Psoas muscle (tissue), 8 donors: ENCODE measurements around the gene IGF1R. TPM values are rescaled to one million over a fixed set of nuclear protein-coding genes. Genes with fewer than 3 reads are reported as not detected.
A peak's percentile ranks its signal among the peaks of the same experiment; 100 is the strongest.

ENCODE experiments used
- ATAC-seq, 4 donors: fragments of 200-7000 bp; cut with Tn5 transposase; one replicate each; pipeline ENCODE4 v1.9.1; 2020; ENCODE audit warnings: moderate library complexity in 3 of 4, mild to moderate bottlenecking in 2 of 4
- DNase-seq, 2 donors: peaks; one replicate each; pipeline ENCODE4 v3.0.0-alpha.2; 2020
- H3K27ac ChIP-seq: fragments of 200-600 bp; one replicate; pipeline ENCODE4 v1.8.0; 2022
- H3K27me3 ChIP-seq, 3 donors: fragments of 200-600 bp in 1 of 3; one replicate each; pipeline versions ENCODE4 v1.6.1 to v1.8.0; 2013 to 2022; ENCODE audit warnings: low read length in 2 of 3, mild to moderate bottlenecking in 2 of 3, moderate library complexity in 1 of 3; ENCODE audit not compliant: insufficient read depth in 3 of 3
- H3K36me3 ChIP-seq, 2 donors: fragments of 200-600 bp in 1 of 2; one replicate each; pipeline versions ENCODE4 v1.6.1 to v1.8.0; 2013 to 2022; ENCODE audit warnings: low read depth in 1 of 2, mild to moderate bottlenecking in 1 of 2, moderate library complexity in 1 of 2; ENCODE audit not compliant: insufficient read depth in 1 of 2
- H3K4me1 ChIP-seq: fragments of 200-600 bp; one replicate; pipeline ENCODE4 v1.8.0; 2022
- H3K4me3 ChIP-seq: fragments of 200-600 bp; one replicate; pipeline ENCODE4 v1.8.0; 2022; ENCODE audit warnings: mild to moderate bottlenecking
- H3K9me3 ChIP-seq: fragments of 200-600 bp; one replicate; pipeline ENCODE4 v1.8.0; 2022
- CTCF ChIP-seq: fragments of 200-600 bp; IDR thresholded peaks from one replicate; pipeline ENCODE4 v1.8.0; 2022; ENCODE audit warnings: antibody characterized with exemption
- WGBS, 3 donors: extraction: QIAGEN DNeasy Blood & Tissue Kit; methylation state at CpG; one replicate each; pipeline versions ENCODE4 v1.1.6 to v1.1.7; 2013; 5-methylcytosine and 5-hydroxymethylcytosine counted together
- intact Hi-C, 2 donors: fragments of 100-400 bp; cut with DNase I; formaldehyde crosslinking; loops; one replicate each; pipeline versions ENCODE4 v1.11.0 to v1.14.2; 2022
- polyA plus RNA-seq, 3 donors: library from polyadenylated mRNA; stranded (reverse); fragments of 200-250 nt; gene quantifications; one replicate each; pipeline ENCODE4 v1.2.3, GENCODE V29; 2013
- total RNA-seq, 4 donors: library from RNA; stranded (reverse); fragmentation: NEBNext Ultra II Directional in 2 of 4; extraction: Animal tissue kit (Norgen Biotek cat#: 25700) in 2 of 4; gene quantifications; one replicate each; pipeline versions ENCODE4 v1.2.1 to v1.2.4, GENCODE V29; 2021 to 2023
- donor health status: healthy with polysubstance abuse.
- donor health status: DM: no; HTN: no; CAD: no; lungs with moderate emphysema.
- donor health status: Bipolar disorder and iron deficiency.
- donor health status: healthy.
- donor health status: DM: yes; HTN: yes; CAD: no.
- donor health status: DM: no; HTN: no; CAD: no.
- donor health status: DM: no; HTN: no; CAD: no.
- donor health status: DM: yes; HTN: yes; CAD: no.

The IGF1R gene
- total and polyA plus RNA-seq, 7 donors, result 2.1 to 20.4 (median 12.0) TPM

DNA sequence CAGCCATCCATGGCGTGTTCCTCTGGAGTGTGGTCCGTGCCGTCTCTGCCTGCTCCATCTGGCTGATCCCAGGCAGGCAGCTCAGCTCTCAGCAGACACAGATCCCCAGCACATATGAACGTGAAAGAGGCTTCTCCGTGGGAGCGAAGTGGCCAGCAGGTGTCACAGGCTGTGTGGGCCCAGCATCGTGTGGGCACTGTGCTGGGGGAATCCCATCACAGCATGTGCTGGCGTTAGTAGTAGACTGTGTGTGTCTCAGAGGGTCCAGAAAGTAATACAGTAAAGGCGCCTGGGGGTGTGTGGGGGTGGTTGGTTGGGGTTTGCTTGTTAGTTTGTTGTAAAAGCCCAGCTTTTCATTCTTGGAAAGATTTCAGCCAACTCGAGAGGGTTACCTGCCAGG, 147.6 kb downstream of the IGF1R start:
- intact Hi-C loops, result loop anchor here in 1 of 2 donors (5.0 kb wide), 1 partner anchor 46 kb away; no protein-coding TSS in a partner anchor
- WGBS, 3 donors, result 73 to 86% (median 74%) methylated on average over 10 of the region's 10 CpGs
- peaks cover 34% of the 10 kb centered on the region for H3K4me1 ChIP-seq

DNA sequence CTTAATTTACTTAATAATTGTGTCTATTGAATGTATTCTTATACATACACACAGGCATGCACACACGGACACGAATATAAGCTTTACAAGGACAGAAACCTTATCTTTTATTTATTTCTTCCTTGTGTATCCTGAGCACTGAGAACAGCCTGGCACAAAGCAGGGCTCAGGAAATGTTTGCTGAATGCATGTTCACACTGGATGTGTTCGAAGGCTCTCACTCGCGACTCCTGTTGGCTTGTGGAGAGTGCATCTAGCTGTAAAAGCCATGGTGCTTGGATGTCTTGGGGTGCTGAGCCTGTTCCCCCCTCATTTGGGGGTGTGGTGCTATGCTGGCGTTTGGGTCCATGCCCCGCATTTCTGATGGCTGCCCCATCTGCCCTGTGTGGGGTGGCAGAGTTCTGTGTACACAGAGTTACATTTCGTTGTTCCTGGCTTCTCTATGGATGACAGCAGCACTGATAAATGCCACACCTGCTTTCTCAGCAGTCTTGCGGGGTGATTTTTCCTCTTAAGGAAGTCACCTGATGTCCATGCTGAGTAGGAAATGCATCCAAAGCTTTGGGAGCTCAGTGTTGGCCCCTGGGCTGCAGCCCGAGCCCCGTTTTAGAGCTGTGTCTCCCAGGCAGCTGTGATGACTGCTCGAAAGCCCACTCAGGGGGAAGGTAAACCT, 148.5 kb downstream of the IGF1R start:
- Histone ChIP-seq H3K4me3 (no peak overlapping the region), H3K4me1 (peaks cover 41% of the 10 kb centered on the region), H3K9me3 (no peaks in the 10 kb centered on the region), H3K36me3 (no peaks in the 10 kb centered on the region), H3K27me3 (no peaks in the 10 kb centered on the region), H3K27ac (no peak overlapping the region)
- TF ChIP-seq CTCF, result no peak
- intact Hi-C loops, result loop anchor here in 1 of 2 donors (5.0 kb wide), 1 partner anchor 45 kb away; no protein-coding TSS in a partner anchor
- WGBS, 3 donors, result 88 to 92% (median 91%) methylated on average over 12 of the region's 12 CpGs
- DNase-seq, result no peak
- no peak for ATAC-seq

More for the DNA sequence above, 147.6 kb downstream of the IGF1R start:
- ATAC-seq, result no peak
- no peak for TF ChIP-seq CTCF
- Histone ChIP-seq H3K27ac (no peak overlapping the region), H3K36me3 (no peaks in the 10 kb centered on the region), H3K9me3 (no peaks in the 10 kb centered on the region), H3K27me3 (no peaks in the 10 kb centered on the region), H3K4me3 (no peak overlapping the region)
- DNase-seq, result no peak

DNA sequence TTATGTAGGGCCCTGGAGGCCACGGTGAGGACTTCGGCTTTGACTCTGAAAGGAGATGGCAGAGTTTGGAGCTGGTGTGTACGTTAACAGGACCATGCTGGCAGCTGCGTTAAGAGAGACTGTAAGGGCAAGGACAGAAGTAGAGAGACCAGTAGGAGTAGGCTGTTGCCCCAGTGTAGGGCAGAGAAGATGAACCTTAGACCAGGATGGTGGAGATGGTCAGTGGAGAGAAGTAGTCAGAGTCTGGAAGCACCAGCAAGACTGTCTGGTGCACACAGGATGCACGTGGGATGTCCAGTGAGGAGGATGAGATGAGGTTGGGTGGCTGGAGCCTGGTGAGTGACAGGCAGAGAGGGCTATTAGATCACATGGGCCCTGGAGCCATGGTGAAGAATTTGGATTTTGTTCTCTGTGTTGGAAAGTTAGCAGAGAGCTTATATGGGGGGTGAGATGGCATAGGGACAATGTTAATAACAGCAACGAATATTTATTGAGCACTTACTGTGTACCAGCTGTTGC, 150.1 kb downstream of the IGF1R start:
- no peak for TF ChIP-seq CTCF
- 91 to 94% (median 91%) methylated on average over 6 of the region's 6 CpGs for whole genome bisulfite sequencing, 3 donors
- no peaks in the 10 kb centered on the region for H3K9me3 ChIP-seq
- no peak overlapping the region for H3K4me3 ChIP-seq
- intact Hi-C loops, result loop anchor here in 1 of 2 donors (5.0 kb wide), 1 partner anchor 44 kb away; no protein-coding TSS in a partner anchor
- DNase-seq, result no peak
- no peaks in the 10 kb centered on the region for H3K27me3 ChIP-seq
- H3K36me3 ChIP-seq, result no peaks in the 10 kb centered on the region
- no peak for ATAC-seq
- peaks cover 32% of the 10 kb centered on the region for H3K4me1 ChIP-seq
- no peak overlapping the region for H3K27ac ChIP-seq

GRCh38 chr15:98799461-98800390, 151.4 kb downstream of the IGF1R start:
- Histone ChIP-seq H3K4me3 (peak overlapping the region; percentile 46), H3K27ac (peak overlapping the region; percentile 64), H3K9me3 (no peaks in the 10 kb centered on the region), H3K36me3 (no peaks in the 10 kb centered on the region), H3K27me3 (no peaks in the 10 kb centered on the region), H3K4me1 (peaks cover 32% of the 10 kb centered on the region)
- WGBS, 3 donors, result 33 to 51% (median 38%) methylated on average over 11 of the region's 11 CpGs
- TF ChIP-seq CTCF, result no peak
- intact Hi-C loops, result loop anchor here in 1 of 2 donors (5.0 kb wide), 1 partner anchor 43 kb away; no protein-coding TSS in a partner anchor
- ATAC-seq, result peak in 2 of 4 donors; percentile 61 to 78
- DNase-seq, result no peak
